ENCODE results near the gene TCF23.
"Not testable (repeated sequence)": the region's sequence is repeated elsewhere in the genome, so short reads cannot be mapped to it uniquely, and the experiment has no call there.

TCF23 gene

GRCh38 chr2:27148801-27149439, at the start of gene TCF23:
Gene TCF23 (plus strand): TSS chr2:27149004. CDS start chr2:27149134, 130 bp downstream.
- in situ Hi-C loops (cut with MboI; ENCODE audit: low sequenced_read_pairs) = no loop called here

GRCh38 chr2:27099334-27099955, 49.4 kb upstream of the TCF23 start:
- in situ Hi-C loops (cut with MboI; ENCODE audit: low sequenced_read_pairs) = no loop called here

- in situ Hi-C loops (cut with MboI; ENCODE audit: low sequenced_read_pairs) = no loop called here
These were observed 48.8 kb upstream of the TCF23 start for GRCh38 chr2:27100036-27100435.

- in situ Hi-C loops (cut with MboI; ENCODE audit: low sequenced_read_pairs) = no loop called here
These were observed 46.5 kb upstream of the TCF23 start for GRCh38 chr2:27102329-27102728.

- in situ Hi-C loops (cut with MboI; ENCODE audit: low sequenced_read_pairs) = no loop called here
These were observed 42.8 kb upstream of the TCF23 start for GRCh38 chr2:27105981-27106380.

GRCh38 chr2:27108221-27108620, 40.6 kb upstream of the TCF23 start:
- in situ Hi-C loops (cut with MboI; ENCODE audit: low sequenced_read_pairs) = no loop called here

- in situ Hi-C loops (cut with MboI; ENCODE audit: low sequenced_read_pairs) = no loop called here
These were observed 39.7 kb upstream of the TCF23 start for GRCh38 chr2:27109083-27109482.

GRCh38 chr2:27110603-27111352, 38.0 kb upstream of the TCF23 start:
- in situ Hi-C loops (cut with MboI; ENCODE audit: low sequenced_read_pairs) = not testable (repeated sequence)

- in situ Hi-C loops (cut with MboI; ENCODE audit: low sequenced_read_pairs) = not testable (repeated sequence)
These were observed 37.3 kb upstream of the TCF23 start for GRCh38 chr2:27111392-27112078.

- in situ Hi-C loops (cut with MboI; ENCODE audit: low sequenced_read_pairs) = no loop called here
These were observed 33.3 kb upstream of the TCF23 start for GRCh38 chr2:27115519-27115918.

- in situ Hi-C loops (cut with MboI; ENCODE audit: low sequenced_read_pairs) = no loop called here
These were observed 30.7 kb upstream of the TCF23 start for GRCh38 chr2:27117995-27118524.

GRCh38 chr2:27118525-27119329, 30.1 kb upstream of the TCF23 start, which contains the start of gene CGREF1:
Gene CGREF1 (minus strand): TSS chr2:27119128. CDS start chr2:27104366, 14,762 bp downstream.
- in situ Hi-C loops (cut with MboI; ENCODE audit: low sequenced_read_pairs) = no loop called here

- in situ Hi-C loops (cut with MboI; ENCODE audit: low sequenced_read_pairs) = not testable (repeated sequence)
These were observed 29.5 kb upstream of the TCF23 start for GRCh38 chr2:27119330-27119670.

- in situ Hi-C loops (cut with MboI; ENCODE audit: low sequenced_read_pairs) = no loop called here
These were observed 26.9 kb upstream of the TCF23 start for GRCh38 chr2:27121906-27122305.

GRCh38 chr2:27122791-27123190, 26.0 kb upstream of the TCF23 start:
- in situ Hi-C loops (cut with MboI; ENCODE audit: low sequenced_read_pairs) = no loop called here

GRCh38 chr2:27123302-27124150, 25.3 kb upstream of the TCF23 start, which contains the start of gene ABHD1:
Gene ABHD1 (plus strand): TSS chr2:27123815. CDS start chr2:27123949, 134 bp downstream.
- in situ Hi-C loops (cut with MboI; ENCODE audit: low sequenced_read_pairs) = no loop called here

- in situ Hi-C loops (cut with MboI; ENCODE audit: low sequenced_read_pairs) = no loop called here
These were observed 23.7 kb upstream of the TCF23 start for GRCh38 chr2:27125104-27125503.

- in situ Hi-C loops (cut with MboI; ENCODE audit: low sequenced_read_pairs) = no loop called here
These were observed 22.5 kb upstream of the TCF23 start for GRCh38 chr2:27126252-27126710.
